Measurements from ENCODE around the gene PCSK6. TPM values are rescaled to one million over a fixed set of nuclear protein-coding genes. Genes with fewer than 3 reads are reported as not detected.

Gene PCSK6
- total and polyA plus RNA-seq, 2 of the 8 experiments (the other 6 are each of a cell fraction or from before 2014, with no cell fraction given): 1.9 to 4.0 TPM

DNA sequence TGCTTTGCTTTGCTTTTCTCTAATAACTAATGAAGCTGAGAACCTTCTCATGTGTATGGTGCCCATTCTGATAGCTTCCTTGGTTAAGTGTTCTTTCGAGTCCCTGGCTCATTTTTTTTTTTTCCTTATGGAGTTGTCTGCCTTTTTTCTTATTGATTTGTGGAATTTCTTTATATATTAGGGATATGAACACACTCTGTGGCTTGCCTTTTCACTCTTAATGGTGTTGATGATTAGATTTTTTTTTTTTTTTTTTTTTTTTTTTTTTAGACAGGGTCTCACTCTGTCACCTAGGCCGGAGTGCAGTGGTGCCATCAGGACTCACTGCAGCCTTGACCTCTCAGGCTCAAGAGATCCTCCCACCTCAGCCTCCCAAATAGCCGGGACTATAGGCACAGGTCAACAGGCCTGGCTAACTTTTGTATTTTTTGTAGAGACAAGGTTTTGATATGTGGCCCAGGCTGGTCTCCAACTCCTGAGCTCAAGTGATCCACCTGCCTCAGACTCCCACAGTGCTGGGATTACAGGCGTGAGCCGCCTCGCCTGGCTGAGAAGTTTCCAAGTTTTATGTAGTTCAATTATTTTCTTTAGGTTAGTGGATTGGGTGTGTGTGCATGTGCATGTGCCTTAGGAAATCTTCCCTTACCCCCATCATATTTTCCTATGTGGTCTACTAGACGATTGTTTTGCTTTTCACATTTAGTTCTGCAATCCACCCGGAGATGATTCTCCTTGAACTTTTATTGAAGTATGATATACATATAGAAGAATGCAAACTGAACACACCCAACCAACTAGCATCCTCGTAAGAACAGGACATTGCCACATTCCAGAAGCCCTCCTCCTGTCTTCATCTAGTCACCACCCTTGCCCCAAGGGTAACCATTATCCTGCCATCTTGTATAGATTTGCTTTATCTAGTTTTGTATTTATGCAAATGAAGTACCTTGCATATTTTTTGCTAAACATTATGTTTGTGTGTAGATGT, 192.8 kb downstream of the PCSK6 start (continued):
- TF ChIP-seq BACH1 (IDR thresholded peaks at IDR 0.05; ENCODE audit: low read length) (no peak), KDM5A (IDR thresholded peaks at IDR 0.05; ENCODE audit: low read length) (no peak), FOSL1 (IDR thresholded peaks at IDR 0.05; ENCODE audit: insufficient read depth, low read depth, low read length) (no peak), HDAC6 (IDR thresholded peaks at IDR 0.05; ENCODE audit: low read depth, low read length) (no peak)

Data from H1 (cell line).